ENCODE results near the gene OR5M10. TPM values are rescaled to one million over a fixed set of nuclear protein-coding genes. Genes with fewer than 3 reads are reported as not detected.

The OR5M10 gene
- total and polyA plus RNA-seq, 4 donors = not detected

Other genes with a start within 250 kb of the OR5M10 start
- not detected for gene OR8K1, start 231.7 kb downstream of the OR5M10 start, total RNA-seq
- gene OR8K1, start 231.7 kb downstream of the OR5M10 start, polyA plus RNA-seq = not detected
- not detected for gene OR8J1, start 223.4 kb downstream of the OR5M10 start, total RNA-seq
- not detected for gene OR8J1, start 223.4 kb downstream of the OR5M10 start, polyA plus RNA-seq
- not detected for gene OR8U1, start 202.1 kb downstream of the OR5M10 start, total RNA-seq
- not detected for gene OR8U1, start 202.1 kb downstream of the OR5M10 start, polyA plus RNA-seq
- gene OR5AL1, start 165.0 kb downstream of the OR5M10 start, total RNA-seq = not detected
- not detected for gene OR5AL1, start 165.0 kb downstream of the OR5M10 start, polyA plus RNA-seq
- gene OR5M3, start 104.4 kb downstream of the OR5M10 start, total RNA-seq = not detected
- gene OR5M3, start 104.4 kb downstream of the OR5M10 start, polyA plus RNA-seq = not detected
- gene OR5M8, start 86.4 kb downstream of the OR5M10 start, total RNA-seq = not detected
- not detected for gene OR5M8, start 86.4 kb downstream of the OR5M10 start, polyA plus RNA-seq
- not detected for gene OR5M11, start 34.5 kb downstream of the OR5M10 start, total RNA-seq
- gene OR5M11, start 34.5 kb downstream of the OR5M10 start, polyA plus RNA-seq = not detected
- gene OR5M1, start 37.2 kb upstream of the OR5M10 start, total RNA-seq = not detected
- gene OR5M1, start 37.2 kb upstream of the OR5M10 start, polyA plus RNA-seq = not detected
- gene OR5AP2, start 64.7 kb upstream of the OR5M10 start, total RNA-seq = not detected
- not detected for gene OR5AP2, start 64.7 kb upstream of the OR5M10 start, polyA plus RNA-seq
- not detected for gene OR5AR1, start 86.0 kb upstream of the OR5M10 start, total RNA-seq
- gene OR5AR1, start 86.0 kb upstream of the OR5M10 start, polyA plus RNA-seq = not detected
- not detected for gene OR9G1, start 121.4 kb upstream of the OR5M10 start, total RNA-seq
- not detected for gene OR9G1, start 121.4 kb upstream of the OR5M10 start, polyA plus RNA-seq
- gene OR9G4, start 171.0 kb upstream of the OR5M10 start, total RNA-seq = not detected
- gene OR9G4, start 171.0 kb upstream of the OR5M10 start, polyA plus RNA-seq = not detected

Data from liver (tissue), 4 donors.